ENCODE measurements around the gene OGG1.

OGG1 gene

DNA sequence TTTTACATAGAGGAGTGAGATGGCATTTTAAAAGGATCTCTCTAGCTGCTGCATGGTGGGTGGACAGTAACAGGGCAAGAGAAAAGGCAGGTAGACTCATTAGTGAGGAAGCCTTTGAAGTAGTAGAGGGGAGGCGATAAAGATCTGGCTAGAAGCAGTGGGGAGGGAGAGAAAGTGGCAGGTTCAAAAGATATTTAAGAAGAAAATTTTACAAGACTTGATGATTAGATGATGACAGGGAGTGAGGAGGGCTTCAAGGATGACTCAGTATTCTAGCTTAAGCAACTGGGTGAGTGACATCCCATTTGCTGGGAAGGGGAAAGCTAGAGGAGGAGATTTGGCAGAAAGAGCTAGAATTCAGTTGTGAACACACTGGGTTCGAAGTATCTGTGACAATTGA is 22.0 kb upstream of the OGG1 start:
- DNase-seq (ENCODE audit: low read depth in 2 of 2) = no peak

- no peak for DNase-seq (ENCODE audit: low read depth in 2 of 2)
These were observed 20.3 kb upstream of the OGG1 start for GRCh38 chr3:9729419-9729818.

- no peak for DNase-seq (ENCODE audit: low read depth in 2 of 2)
These were observed 19.0 kb upstream of the OGG1 start for GRCh38 chr3:9730657-9731205.

DNA sequence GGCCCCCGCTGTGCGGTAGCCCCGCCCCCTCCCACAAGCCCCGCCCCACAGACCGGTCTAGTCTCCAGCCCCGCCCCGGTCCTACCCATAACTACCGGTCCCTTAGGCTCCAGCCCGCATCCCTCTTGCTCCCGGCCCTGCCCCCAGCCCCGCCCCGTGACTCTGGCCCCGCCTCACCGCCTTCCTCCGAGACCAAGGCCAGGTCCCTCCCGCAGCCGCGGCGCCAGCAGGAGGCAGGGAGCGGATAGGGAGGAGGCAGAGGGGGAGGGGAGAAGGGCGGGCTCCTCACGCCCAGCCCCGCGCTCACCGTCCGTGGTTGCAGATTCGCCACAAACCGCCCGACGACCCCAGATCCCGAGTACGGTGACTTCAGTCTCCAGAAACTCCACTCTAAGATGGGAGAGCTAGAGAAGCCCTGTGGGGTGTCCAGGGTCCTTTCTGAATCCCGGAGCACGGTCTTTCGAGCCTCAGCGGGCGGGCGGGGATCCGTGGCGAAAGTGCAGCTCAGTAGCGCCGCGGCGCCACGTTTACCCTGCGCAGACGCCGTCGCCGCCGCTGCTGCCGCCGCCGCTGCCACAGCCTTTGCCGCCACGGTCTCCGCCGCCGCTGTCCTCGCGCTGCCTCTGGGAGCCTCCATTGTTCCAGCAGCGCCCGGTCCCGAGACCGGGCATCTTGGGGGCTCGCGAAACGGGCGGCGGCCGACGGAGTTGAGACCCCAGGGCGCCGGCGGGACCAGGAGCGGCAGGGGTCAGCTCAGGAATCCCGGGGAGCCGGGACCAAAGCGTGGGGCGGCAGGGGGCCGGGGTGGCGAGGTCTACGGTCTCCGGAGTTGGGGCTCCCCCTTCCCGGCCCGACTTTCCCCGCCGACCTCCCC is 18.3 kb upstream of the OGG1 start, which contains the start of gene BRPF1:
TSS of gene BRPF1 (plus strand) at position 530 of the 874 bp plus-strand sequence. CDS start 2,406 bp downstream, outside the sequence.
- DNase-seq (ENCODE audit: low read depth in 2 of 2) = peak; percentile 99 to 100

DNA sequence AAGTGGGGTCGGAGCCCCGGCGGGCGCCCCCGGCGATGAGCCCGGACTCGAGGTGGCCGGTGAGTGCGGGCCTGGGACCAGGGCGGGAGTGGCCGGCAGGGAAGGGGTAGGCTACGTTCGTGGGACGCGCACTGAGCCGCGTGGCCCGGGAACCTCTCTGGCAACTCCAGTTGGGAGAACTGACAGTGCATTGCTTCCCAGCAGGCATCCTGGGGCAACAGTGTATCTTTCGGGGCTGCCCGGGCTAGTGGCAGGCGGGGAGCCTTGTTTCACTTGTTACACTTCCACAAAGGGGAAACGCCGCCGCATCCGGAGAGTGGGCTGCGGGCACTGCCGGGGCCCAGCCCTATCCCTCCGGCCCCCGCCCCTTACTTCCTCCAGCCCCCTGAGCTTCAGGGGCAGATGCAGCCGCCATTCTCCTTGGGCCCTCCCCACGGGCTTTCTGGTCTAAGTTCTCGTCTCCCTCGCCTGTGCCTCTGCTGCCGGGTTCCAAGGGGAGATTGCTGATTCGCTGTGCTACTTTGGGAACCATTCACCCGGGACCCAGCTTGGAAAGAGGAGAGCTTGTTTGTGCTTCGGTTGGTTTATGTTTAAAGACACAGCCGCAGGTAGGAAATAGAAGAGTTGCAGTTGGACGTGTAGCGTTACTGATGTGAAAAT is 17.5 kb upstream of the OGG1 start:
- no peak for DNase-seq (ENCODE audit: low read depth in 2 of 2)

GRCh38 chr3:9732740-9733115 is 17.0 kb upstream of the OGG1 start:
- DNase-seq (ENCODE audit: low read depth in 2 of 2) = no peak

DNA sequence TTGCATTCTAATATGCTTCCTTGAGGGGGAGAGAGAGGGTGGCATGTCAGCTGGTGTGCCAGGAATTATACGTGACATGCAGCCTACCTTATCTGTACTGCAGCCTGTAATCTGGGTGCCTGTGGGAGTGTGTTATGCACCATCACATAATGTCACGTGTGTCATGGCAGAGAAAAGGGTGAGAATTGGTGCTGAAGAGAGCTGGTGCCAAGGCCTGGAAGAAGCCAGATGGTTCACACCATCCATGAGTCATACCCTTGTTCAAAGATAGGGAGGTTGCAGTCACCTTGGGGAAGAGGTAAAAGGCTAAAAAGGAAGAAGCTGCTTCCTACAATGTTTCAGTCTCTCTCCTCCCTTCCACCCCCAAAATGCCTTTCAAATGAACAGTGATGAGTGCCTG is 12.9 kb upstream of the OGG1 start:
- no peak for DNase-seq (ENCODE audit: low read depth in 2 of 2)

GRCh38 chr3:9739181-9739580 is 10.6 kb upstream of the OGG1 start:
- no peak for DNase-seq (ENCODE audit: low read depth in 2 of 2)

GRCh38 chr3:9742560-9742959 is 7.2 kb upstream of the OGG1 start:
- no peak for DNase-seq (ENCODE audit: low read depth in 2 of 2)

GRCh38 chr3:9743548-9743947 is 6.2 kb upstream of the OGG1 start:
- no peak for DNase-seq (ENCODE audit: low read depth in 2 of 2)

DNA sequence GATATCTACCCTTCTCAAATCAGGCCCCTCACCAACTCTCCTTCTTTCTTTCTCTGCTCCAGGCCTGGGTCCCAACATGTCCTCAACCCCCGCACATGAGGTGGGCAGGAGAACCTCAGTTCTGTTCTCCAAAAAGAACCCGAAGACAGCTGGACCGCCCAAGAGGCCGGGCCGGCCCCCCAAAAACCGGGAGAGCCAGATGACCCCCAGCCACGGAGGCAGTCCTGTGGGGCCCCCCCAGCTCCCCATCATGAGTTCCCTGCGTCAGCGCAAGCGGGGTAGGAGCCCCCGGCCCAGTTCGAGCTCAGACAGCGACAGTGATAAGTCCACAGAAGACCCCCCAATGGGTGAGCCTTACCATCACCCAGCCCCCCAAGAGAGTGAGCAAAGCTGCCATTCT is 5.6 kb upstream of the OGG1 start:
- no peak for DNase-seq (ENCODE audit: low read depth in 2 of 2)

DNA sequence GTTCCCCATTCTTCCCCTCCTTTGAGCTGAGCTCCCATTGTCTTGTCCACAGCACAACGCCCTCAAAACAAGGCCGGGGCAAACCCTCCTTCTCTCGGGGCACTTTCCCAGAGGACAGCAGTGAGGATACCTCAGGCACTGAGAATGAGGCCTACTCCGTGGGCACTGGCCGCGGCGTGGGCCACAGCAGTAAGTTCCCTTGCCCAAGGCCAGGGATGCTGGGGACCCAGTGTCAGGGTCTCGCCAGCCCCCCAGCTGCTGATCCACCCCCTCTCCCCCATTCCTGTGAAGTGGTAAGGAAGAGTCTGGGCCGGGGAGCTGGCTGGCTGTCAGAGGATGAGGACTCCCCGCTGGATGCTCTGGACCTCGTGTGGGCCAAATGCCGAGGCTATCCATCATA is 4.2 kb upstream of the OGG1 start:
- DNase-seq (ENCODE audit: low read depth in 2 of 2) = no peak

DNA sequence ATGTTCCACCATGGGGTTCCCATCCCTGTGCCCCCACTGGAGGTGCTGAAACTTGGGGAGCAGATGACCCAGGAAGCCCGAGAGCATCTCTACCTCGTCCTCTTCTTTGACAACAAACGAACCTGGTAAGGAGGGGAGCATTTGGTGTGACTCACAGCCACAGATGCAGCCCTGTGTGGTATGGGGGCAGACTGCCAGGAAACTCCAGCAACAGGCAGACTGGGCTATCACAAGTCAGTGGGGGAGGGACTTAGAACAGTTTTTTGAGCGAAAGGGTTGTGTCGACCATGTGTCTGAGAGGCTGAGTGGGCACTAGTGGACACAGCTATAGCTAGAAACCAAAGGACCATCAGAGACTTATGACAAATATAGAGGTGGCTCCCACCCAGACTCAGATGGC is 3.4 kb upstream of the OGG1 start:
- DNase-seq (ENCODE audit: low read depth in 2 of 2) = no peak

DNA sequence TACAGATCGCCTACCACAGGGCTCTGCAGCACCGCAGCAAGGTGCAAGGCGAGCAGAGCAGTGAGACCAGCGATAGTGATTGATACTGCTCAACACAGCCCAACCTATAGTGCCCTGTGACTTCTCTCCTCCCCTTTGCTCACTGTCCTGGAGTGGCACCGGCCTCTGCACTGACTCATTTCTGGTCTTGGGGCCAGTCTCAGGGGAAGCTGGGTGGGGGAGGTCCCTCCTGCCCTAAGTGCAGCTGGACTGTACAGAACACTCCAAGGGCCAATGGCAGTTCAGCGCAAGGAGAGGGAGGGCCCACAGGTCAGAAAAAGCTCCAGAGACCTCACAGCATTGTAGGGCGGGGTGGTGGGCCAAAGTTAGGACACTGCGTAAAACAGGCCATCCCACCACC is 2.5 kb upstream of the OGG1 start:
- DNase-seq (ENCODE audit: low read depth in 2 of 2) = no peak

GRCh38 chr3:9748031-9748430 is 1.7 kb upstream of the OGG1 start:
- no peak for DNase-seq (ENCODE audit: low read depth in 2 of 2)

- no peak for DNase-seq (ENCODE audit: low read depth in 2 of 2)
These were observed 482 bp upstream of the OGG1 start for GRCh38 chr3:9749296-9749644.

- no peak for DNase-seq (ENCODE audit: low read depth in 2 of 2)
These were observed 1.0 kb downstream of the OGG1 start for GRCh38 chr3:9750556-9751411.

GRCh38 chr3:9754678-9755077 is 4.9 kb downstream of the OGG1 start:
- no peak for DNase-seq (ENCODE audit: low read depth in 2 of 2)

DNA sequence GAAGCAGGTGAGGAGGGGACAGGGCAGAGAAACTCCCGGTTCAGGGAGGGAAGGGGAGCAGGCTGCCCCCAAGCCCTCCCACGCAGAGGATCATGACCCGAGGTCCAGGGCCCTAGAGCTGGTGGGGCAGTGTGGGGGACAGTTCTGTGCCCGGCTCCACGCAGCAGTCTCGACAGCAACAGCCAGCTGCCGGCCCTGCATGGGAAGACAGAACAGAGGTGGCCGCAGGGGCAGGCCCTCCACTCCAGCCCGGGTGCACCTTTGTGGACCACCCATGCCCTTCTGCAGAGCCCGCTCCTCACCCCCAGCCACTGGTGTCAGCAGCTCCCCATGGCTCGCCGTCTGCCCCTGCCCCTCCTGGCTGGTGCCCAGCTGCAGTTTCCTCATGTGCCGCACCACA is 7.7 kb downstream of the OGG1 start:
- no peak for DNase-seq (ENCODE audit: low read depth in 2 of 2)

DNA sequence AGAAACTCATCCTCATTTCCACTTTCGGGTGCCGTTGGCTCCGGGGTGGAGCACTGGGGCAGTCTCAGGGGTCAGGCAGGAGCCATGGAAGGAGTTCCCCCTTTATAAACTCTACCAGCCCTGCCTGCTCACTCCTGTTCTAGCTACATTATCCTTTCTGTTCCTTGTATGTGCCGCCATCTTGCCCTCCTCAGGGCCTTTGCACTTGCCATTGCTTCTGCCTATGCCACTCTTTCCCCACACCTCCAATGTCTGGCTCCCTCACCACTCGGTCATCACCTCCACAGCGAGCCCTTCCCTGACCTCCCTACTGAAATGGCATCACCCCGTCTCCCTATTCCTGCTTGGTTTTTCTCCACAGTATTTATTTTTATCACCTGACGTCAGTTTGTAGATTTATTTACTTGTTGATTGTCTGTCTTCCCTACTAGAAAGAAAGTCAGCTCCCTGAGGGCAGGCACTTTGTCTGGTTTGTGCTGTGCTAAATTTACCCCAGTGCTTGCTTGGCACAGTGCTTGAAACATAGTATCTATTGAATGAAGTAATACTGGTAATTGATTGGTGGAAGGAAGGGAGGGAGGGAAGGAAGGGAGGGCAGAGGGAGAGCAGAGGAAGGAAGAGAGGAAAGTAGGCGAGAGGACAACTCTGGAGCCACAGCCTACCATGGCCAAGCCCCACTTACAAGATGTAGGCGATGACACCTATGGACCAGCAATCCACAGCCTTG is 11.2 kb downstream of the OGG1 start:
- DNase-seq (ENCODE audit: low read depth in 2 of 2) = no peak

- DNase-seq (ENCODE audit: low read depth in 2 of 2) = no peak
These were observed 12.2 kb downstream of the OGG1 start for GRCh38 chr3:9761919-9762318.

- no peak for DNase-seq (ENCODE audit: low read depth in 2 of 2)
These were observed 13.1 kb downstream of the OGG1 start for GRCh38 chr3:9762871-9763270.

Data from stimulated activated CD4-positive, alpha-beta T cell treated with anti-CD3 and anti-CD28 coated beads, Interleukin-15, amount 100 ng/mL, for 48 hours (primary cell).